Neural cell (in vitro differentiated cells): Measurements from ENCODE around the gene NT5C2. TPM values are rescaled to one million over a fixed set of nuclear protein-coding genes. Genes with fewer than 3 reads are reported as not detected.

ENCODE experiments used
- H2AFZ ChIP-seq: fragments of 200-600, 300-800 bp; sonication (generic), shearing (Covaris generic); 2 replicates; pipeline ENCODE4 v1.6.0; 2014; ENCODE audit warnings: low read depth, mild to moderate bottlenecking, antibody characterized with exemption, low read length, moderate library complexity
- H3F3A ChIP-seq: fragments of 200-600 bp; shearing (Covaris generic); 2 replicates; pipeline ENCODE4 v1.6.1; 2016; ENCODE audit warnings: mild to moderate bottlenecking, moderate library complexity, mixed read lengths, antibody characterized with exemption, low read length; ENCODE audit not compliant: insufficient read depth, poor library complexity, severe bottlenecking
- H3K27ac ChIP-seq: fragments of 200-600, 300-800 bp; sonication (generic), shearing (Covaris generic); 2 replicates; pipeline ENCODE4 v1.5.1; 2014; ENCODE audit warnings: mild to moderate bottlenecking, low read length, moderate library complexity
- H3K27me3 ChIP-seq: fragments of 300-800, 200-600 bp; sonication (generic), shearing (Covaris generic); 2 replicates; pipeline ENCODE4 v1.6.0; 2014; ENCODE audit warnings: mild to moderate bottlenecking, low read depth, low read length, moderate library complexity; ENCODE audit not compliant: insufficient read depth
- H3K36me3 ChIP-seq: fragments of 300-800, 200-600 bp; sonication (generic), shearing (Covaris generic); 2 replicates; pipeline ENCODE4 v1.5.1; 2014; ENCODE audit warnings: mild to moderate bottlenecking, antibody characterized with exemption, low read length, moderate library complexity; ENCODE audit not compliant: insufficient read depth
- H3K4me2 ChIP-seq: fragments of 300-800, 200-600 bp; sonication (generic), shearing (Covaris generic); 2 replicates; pipeline ENCODE4 v1.6.0; 2014; ENCODE audit warnings: mild to moderate bottlenecking, low read length
- H3K4me3 ChIP-seq: fragments of 300-800, 200-600 bp; sonication (generic), shearing (Covaris generic); 2 replicates; pipeline ENCODE4 v1.5.1; 2014; ENCODE audit warnings: mild to moderate bottlenecking, low read length, moderate library complexity
- H3K79me2 ChIP-seq: fragments of 200-600 bp; shearing (Covaris generic); replicated peaks from 2 replicates; pipeline ENCODE4 v1.6.0; 2014; ENCODE audit warnings: mild to moderate bottlenecking, low read length, moderate library complexity; ENCODE audit not compliant: insufficient read depth
- H3K9ac ChIP-seq: fragments of 300-800, 200-600 bp; sonication (generic), shearing (Covaris generic); 2 replicates; pipeline ENCODE4 v1.6.1; 2016; ENCODE audit warnings: mild to moderate bottlenecking, low read length, mixed read lengths
- H3K9me2 ChIP-seq: fragments of 200-600 bp; shearing (Covaris generic); 2 replicates; pipeline ENCODE4 v1.6.1; 2016; ENCODE audit warnings: mild to moderate bottlenecking, low read length, mixed read lengths; ENCODE audit not compliant: insufficient read depth
- H3K9me3 ChIP-seq: fragments of 200-600, 300-800 bp; sonication (generic), shearing (Covaris generic); 2 replicates; pipeline ENCODE4 v1.6.1; 2016; ENCODE audit warnings: mild to moderate bottlenecking, mixed run types, low read length, moderate library complexity, mixed read lengths
- H4K20me1 ChIP-seq: fragments of 200-600 bp; shearing (Covaris generic); 2 replicates; pipeline ENCODE4 v1.6.1; 2016; ENCODE audit warnings: mild to moderate bottlenecking, mixed run types; ENCODE audit not compliant: insufficient read depth
- CTCF ChIP-seq: fragments of 450-650 bp; IDR thresholded peaks from 2 replicates; pipeline ENCODE4 v1.5.1; 2014; ENCODE audit warnings: antibody characterized with exemption, mild to moderate bottlenecking, moderate library complexity; ENCODE audit not compliant: poor library complexity, severe bottlenecking
- EP300 ChIP-seq: fragments of 450-650 bp; conservative IDR thresholded peaks from 2 replicates; pipeline ENCODE4 v1.6.1; 2014; ENCODE audit warnings: antibody characterized with exemption, mild to moderate bottlenecking, moderate library complexity; ENCODE audit not compliant: poor library complexity, severe bottlenecking
- EZH2 ChIP-seq: fragments of 200-600, 300-800 bp; shearing (Covaris generic), sonication (generic); IDR thresholded peaks from 2 replicates; pipeline ENCODE4 v1.6.1; 2014; ENCODE audit warnings: antibody characterized with exemption, low read length, borderline replicate concordance, mild to moderate bottlenecking; ENCODE audit not compliant: insufficient read depth, poor library complexity, severe bottlenecking
- MXI1 ChIP-seq: fragments of 450-650 bp; conservative IDR thresholded peaks from 2 replicates; pipeline ENCODE4 v1.6.1; 2014; ENCODE audit warnings: antibody characterized with exemption, mild to moderate bottlenecking; ENCODE audit not compliant: poor library complexity, severe bottlenecking
- POLR2AphosphoS5 ChIP-seq: IDR thresholded peaks from 2 replicates; pipeline ENCODE4 v1.6.1; 2012
- RAD21 ChIP-seq: fragments of 450-650 bp; conservative IDR thresholded peaks from 2 replicates; pipeline ENCODE4 v1.6.1; 2014; ENCODE audit warnings: antibody characterized with exemption, mild to moderate bottlenecking, moderate library complexity
- REST ChIP-seq: IDR thresholded peaks from 2 replicates; pipeline ENCODE4 v1.6.1; 2012; ENCODE audit warnings: borderline replicate concordance
- SMC3 ChIP-seq: fragments of 450-650 bp; conservative IDR thresholded peaks from 2 replicates; pipeline ENCODE4 v1.6.1; 2014; ENCODE audit warnings: antibody characterized with exemption, mild to moderate bottlenecking, moderate library complexity; ENCODE audit not compliant: poor library complexity
- TAF1 ChIP-seq: IDR thresholded peaks from 2 replicates; pipeline ENCODE4 v1.6.1; 2012; ENCODE audit warnings: low read depth
- polyA plus RNA-seq: library from polyadenylated mRNA; depleted of rRNA; stranded (reverse); fragments of >200 nt; gene quantifications from 2 replicates; pipeline ENCODE4 v1.2.3, GENCODE V29; 2014

Gene NT5C2
- polyA plus RNA-seq, 1 donor from 2014 or later = 190 TPM

- Histone ChIP-seq H3K36me3 (peaks cover 14% of the 10 kb centered on the region), H3K4me3 (no peak overlapping the region), H3K9me3 (no peaks in the 10 kb centered on the region), H3K27ac (no peak overlapping the region), H4K20me1 (no peaks in the 10 kb centered on the region), H3K9me2 (no peaks in the 10 kb centered on the region), H3K27me3 (no peaks in the 10 kb centered on the region), H3F3A (no peaks in the 10 kb centered on the region), H3K9ac (no peak overlapping the region), H2AFZ (no peak overlapping the region), H3K4me2 (no peak overlapping the region), H3K79me2 (no peaks in the 10 kb centered on the region)
- no peak for TF ChIP-seq MXI1
- no peak for TF ChIP-seq EP300
- TF ChIP-seq TAF1 = no peak
- TF ChIP-seq EZH2 = no peak
- no peak for TF ChIP-seq SMC3
- TF ChIP-seq POLR2AphosphoS5 = no peak
- TF ChIP-seq RAD21 = no peak
- no peak for TF ChIP-seq CTCF
- TF ChIP-seq REST = no peak
Measured at GRCh38 chr10:103086261-103086660, 106.8 kb downstream of the NT5C2 start.

GRCh38 chr10:103083977-103084320, 109.1 kb downstream of the NT5C2 start:
- Histone ChIP-seq H3K9ac (no peak overlapping the region), H4K20me1 (no peaks in the 10 kb centered on the region), H3K9me3 (no peaks in the 10 kb centered on the region), H3K36me3 (peaks cover 8% of the 10 kb centered on the region), H3K27me3 (no peaks in the 10 kb centered on the region), H2AFZ (no peak overlapping the region), H3K9me2 (no peaks in the 10 kb centered on the region), H3K27ac (no peak overlapping the region), H3K79me2 (no peaks in the 10 kb centered on the region), H3K4me2 (no peak overlapping the region), H3K4me3 (no peak overlapping the region), H3F3A (no peaks in the 10 kb centered on the region)
- TF ChIP-seq EP300 (no peak), POLR2AphosphoS5 (no peak), TAF1 (no peak), EZH2 (no peak), REST (no peak), RAD21 (no peak), MXI1 (no peak), CTCF (no peak), SMC3 (no peak)
